ENCODE data around the gene ADAM8. TPM values are rescaled to one million over a fixed set of nuclear protein-coding genes. Genes with fewer than 3 reads are reported as not detected.
"Not testable (repeated sequence)": the region's sequence is repeated elsewhere in the genome, so short reads cannot be mapped to it uniquely, and the experiment has no call there.

ADAM8 gene
- total and polyA plus RNA-seq, 2 donors (not counting 1 experiment from before 2014, with no cell fraction given) = 0.23 to 2.0 TPM

- Histone ChIP-seq H3K4me3 (replicated peaks in 1 of 4; ENCODE audit: control extremely low read depth in 1 of 4, insufficient read depth in 1 of 4, low read depth in 3 of 4, low read length in 4 of 4) (no peak overlapping the region), H3K27ac (ENCODE audit: insufficient read depth, low read length) (no peak overlapping the region), H4K20me1 (ENCODE audit: control insufficient read depth, extremely low read depth, insufficient read depth, low read length) (no peaks in the 10 kb centered on the region), H3K9ac (ENCODE audit: insufficient read depth, low read length) (no peak overlapping the region), H3K79me2 (ENCODE audit: control insufficient read depth, insufficient read depth, low read length) (no peaks in the 10 kb centered on the region), H3K27me3 (ENCODE audit: control insufficient read depth, insufficient read depth, low read length) (peaks cover under 1% of the 10 kb centered on the region), H3K4me1 (ENCODE audit: control insufficient read depth, extremely low read depth, insufficient read depth, low read length) (no peaks in the 10 kb centered on the region), H2AFZ (ENCODE audit: low read length) (no peak overlapping the region), H3K9me3 (ENCODE audit: control insufficient read depth, insufficient read depth, low read depth, low read length) (no peaks in the 10 kb centered on the region), H3K4me2 (ENCODE audit: extremely low read depth, insufficient read depth, low read length) (no peak overlapping the region), H3K36me3 (ENCODE audit: control insufficient read depth, insufficient read depth, low read length) (no peaks in the 10 kb centered on the region)
- no peak for DNase-seq (ENCODE audit: low read depth in 2 of 2)
- TF ChIP-seq EZH2 (IDR thresholded peaks at IDR 0.05; ENCODE audit: low read length, missing control alignments) = no peak
- TF ChIP-seq, protein P1, sequence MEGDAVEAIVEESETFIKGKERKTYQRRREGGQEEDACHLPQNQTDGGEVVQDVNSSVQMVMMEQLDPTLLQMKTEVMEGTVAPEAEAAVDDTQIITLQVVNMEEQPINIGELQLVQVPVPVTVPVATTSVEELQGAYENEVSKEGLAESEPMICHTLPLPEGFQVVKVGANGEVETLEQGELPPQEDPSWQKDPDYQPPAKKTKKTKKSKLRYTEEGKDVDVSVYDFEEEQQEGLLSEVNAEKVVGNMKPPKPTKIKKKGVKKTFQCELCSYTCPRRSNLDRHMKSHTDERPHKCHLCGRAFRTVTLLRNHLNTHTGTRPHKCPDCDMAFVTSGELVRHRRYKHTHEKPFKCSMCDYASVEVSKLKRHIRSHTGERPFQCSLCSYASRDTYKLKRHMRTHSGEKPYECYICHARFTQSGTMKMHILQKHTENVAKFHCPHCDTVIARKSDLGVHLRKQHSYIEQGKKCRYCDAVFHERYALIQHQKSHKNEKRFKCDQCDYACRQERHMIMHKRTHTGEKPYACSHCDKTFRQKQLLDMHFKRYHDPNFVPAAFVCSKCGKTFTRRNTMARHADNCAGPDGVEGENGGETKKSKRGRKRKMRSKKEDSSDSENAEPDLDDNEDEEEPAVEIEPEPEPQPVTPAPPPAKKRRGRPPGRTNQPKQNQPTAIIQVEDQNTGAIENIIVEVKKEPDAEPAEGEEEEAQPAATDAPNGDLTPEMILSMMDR (conservative IDR thresholded peaks at IDR 0.05 in 1 of 2, IDR thresholded peaks at IDR 0.05 in 1 of 2; ENCODE audit: low read depth in 1 of 2, low read length in 2 of 2) = no peak
These were observed 52.6 kb downstream of the ADAM8 start for GRCh38 chr10:133224076-133224475.

DNA sequence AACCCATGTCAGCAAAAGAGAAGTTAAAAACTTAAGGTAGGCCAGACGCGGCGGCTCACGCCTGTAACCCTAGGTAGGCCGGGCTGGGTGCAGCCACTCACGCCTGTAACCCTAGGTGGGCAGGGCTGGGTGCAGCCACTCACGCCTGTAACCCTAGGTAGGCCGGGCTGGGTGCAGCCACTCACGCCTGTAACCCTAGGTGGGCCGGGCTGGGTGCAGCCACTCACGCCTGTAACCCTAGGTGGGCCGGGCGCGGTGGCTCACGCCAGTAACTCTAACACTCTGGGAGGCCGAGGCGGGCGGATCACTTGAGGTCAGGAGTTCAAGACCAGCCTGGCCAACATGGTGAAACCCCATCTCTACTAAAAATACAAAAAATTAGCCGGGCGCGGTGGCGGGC lies 54.9 kb downstream of the ADAM8 start:
- H4K20me1 ChIP-seq (ENCODE audit: control insufficient read depth, extremely low read depth, insufficient read depth, low read length); H3K4me1 ChIP-seq (ENCODE audit: control insufficient read depth, extremely low read depth, insufficient read depth, low read length); H3K27me3 ChIP-seq (ENCODE audit: control insufficient read depth, insufficient read depth, low read length): not testable (repeated sequence)

GRCh38 chr10:133221331-133221730 lies 55.3 kb downstream of the ADAM8 start:
- H3K4me3 ChIP-seq (replicated peaks in 1 of 4; ENCODE audit: control extremely low read depth in 1 of 4, insufficient read depth in 1 of 4, low read depth in 3 of 4, low read length in 4 of 4) = no peak overlapping the region
- H3K9me3 ChIP-seq (ENCODE audit: control insufficient read depth, insufficient read depth, low read depth, low read length) = no peaks in the 10 kb centered on the region
- no peak for DNase-seq (ENCODE audit: low read depth in 2 of 2)
- H3K4me1 ChIP-seq (ENCODE audit: control insufficient read depth, extremely low read depth, insufficient read depth, low read length) = no peaks in the 10 kb centered on the region
- no peaks in the 10 kb centered on the region for H4K20me1 ChIP-seq (ENCODE audit: control insufficient read depth, extremely low read depth, insufficient read depth, low read length)
- no peak for TF ChIP-seq EZH2 (IDR thresholded peaks at IDR 0.05; ENCODE audit: low read length, missing control alignments)
- TF ChIP-seq, protein P1 (conservative IDR thresholded peaks at IDR 0.05 in 1 of 2, IDR thresholded peaks at IDR 0.05 in 1 of 2; ENCODE audit: low read depth in 1 of 2, low read length in 2 of 2) = no peak
- no peaks in the 10 kb centered on the region for H3K36me3 ChIP-seq (ENCODE audit: control insufficient read depth, insufficient read depth, low read length)
- H3K27ac ChIP-seq (ENCODE audit: insufficient read depth, low read length) = no peak overlapping the region
- H3K4me2 ChIP-seq (ENCODE audit: extremely low read depth, insufficient read depth, low read length) = no peak overlapping the region
- no peaks in the 10 kb centered on the region for H3K27me3 ChIP-seq (ENCODE audit: control insufficient read depth, insufficient read depth, low read length)
- no peaks in the 10 kb centered on the region for H3K79me2 ChIP-seq (ENCODE audit: control insufficient read depth, insufficient read depth, low read length)
- no peak overlapping the region for H3K9ac ChIP-seq (ENCODE audit: insufficient read depth, low read length)
- no peak overlapping the region for H2AFZ ChIP-seq (ENCODE audit: low read length)

More for the DNA sequence above, 54.9 kb downstream of the ADAM8 start:
- not testable (repeated sequence) for H3K79me2 ChIP-seq (ENCODE audit: control insufficient read depth, insufficient read depth, low read length); H3K4me3 ChIP-seq (replicated peaks in 1 of 4; ENCODE audit: control extremely low read depth in 1 of 4, insufficient read depth in 1 of 4, low read depth in 3 of 4, low read length in 4 of 4); H3K36me3 ChIP-seq (ENCODE audit: control insufficient read depth, insufficient read depth, low read length); DNase-seq (ENCODE audit: low read depth in 2 of 2); H3K4me2 ChIP-seq (ENCODE audit: extremely low read depth, insufficient read depth, low read length); H3K9me3 ChIP-seq (ENCODE audit: control insufficient read depth, insufficient read depth, low read depth, low read length); H3K27ac ChIP-seq (ENCODE audit: insufficient read depth, low read length); H3K9ac ChIP-seq (ENCODE audit: insufficient read depth, low read length); H2AFZ ChIP-seq (ENCODE audit: low read length)
